Mucosa of descending colon (tissue), 3 donors: ENCODE results near the gene ABCA2. TPM values are rescaled to one million over a fixed set of nuclear protein-coding genes. Genes with fewer than 3 reads are reported as not detected.
A peak's percentile ranks its signal among the peaks of the same experiment; 100 is the strongest.

Source experiments
- ATAC-seq: fragments of 200-7000 bp; cut with Tn5 transposase; one replicate; pipeline ENCODE4 v1.9.1; 2020; ENCODE audit warnings: mild to moderate bottlenecking, moderate library complexity
- DNase-seq, 3 donors: peaks; one replicate each; pipeline ENCODE4 v3.0.0-alpha.2; 2020
- H3K36me3 ChIP-seq: fragments of 200-600 bp; one replicate; pipeline ENCODE4 v1.8.0; 2021; ENCODE audit warnings: low read depth, mild to moderate bottlenecking
- H3K4me1 ChIP-seq: fragments of 200-600 bp; one replicate; pipeline ENCODE4 v1.8.0; 2021; ENCODE audit warnings: low read depth, mild to moderate bottlenecking
- H3K4me3 ChIP-seq: fragments of 200-600 bp; one replicate; pipeline ENCODE4 v1.8.0; 2021; ENCODE audit warnings: mild to moderate bottlenecking
- H3K9me3 ChIP-seq: fragments of 200-600 bp; one replicate; pipeline ENCODE4 v1.8.0; 2021; ENCODE audit warnings: mild to moderate bottlenecking
- intact Hi-C, 2 donors: fragments of 100-400 bp; cut with DNase I in 1 of 2; cut with micrococcal nuclease in 1 of 2; formaldehyde crosslinking; loops; one replicate each; pipeline versions ENCODE4 v1.11.0 to v1.11.1; 2022; cut with DNase I, micrococcal nuclease
- total RNA-seq, 3 donors: library from RNA; stranded (reverse); fragmentation: NEBNext Ultra II Directional in 2 of 3; extraction: Animal tissue kit (Norgen Biotek cat#: 25700) in 2 of 3; gene quantifications; one replicate each; pipeline versions ENCODE4 v1.2.1 to v1.2.4, GENCODE V29; 2021 to 2023
- TF ChIP-seq, protein P1 (sequence below): fragments of 200-600 bp; IDR thresholded peaks from one replicate; pipeline ENCODE4 v1.8.0; 2022; ENCODE audit warnings: antibody characterized with exemption, mild to moderate bottlenecking
- donor health status: DM: no; HTN: no; CAD: no; lungs with moderate emphysema.
- donor health status: DM: no; HTN: no; CAD: no.
- donor health status: DM: no; HTN: yes; CAD: no.

Gene ABCA2
- total RNA-seq, 3 donors from 2014 or later: 20.1 to 77.2 (median 48.0) TPM

DNA sequence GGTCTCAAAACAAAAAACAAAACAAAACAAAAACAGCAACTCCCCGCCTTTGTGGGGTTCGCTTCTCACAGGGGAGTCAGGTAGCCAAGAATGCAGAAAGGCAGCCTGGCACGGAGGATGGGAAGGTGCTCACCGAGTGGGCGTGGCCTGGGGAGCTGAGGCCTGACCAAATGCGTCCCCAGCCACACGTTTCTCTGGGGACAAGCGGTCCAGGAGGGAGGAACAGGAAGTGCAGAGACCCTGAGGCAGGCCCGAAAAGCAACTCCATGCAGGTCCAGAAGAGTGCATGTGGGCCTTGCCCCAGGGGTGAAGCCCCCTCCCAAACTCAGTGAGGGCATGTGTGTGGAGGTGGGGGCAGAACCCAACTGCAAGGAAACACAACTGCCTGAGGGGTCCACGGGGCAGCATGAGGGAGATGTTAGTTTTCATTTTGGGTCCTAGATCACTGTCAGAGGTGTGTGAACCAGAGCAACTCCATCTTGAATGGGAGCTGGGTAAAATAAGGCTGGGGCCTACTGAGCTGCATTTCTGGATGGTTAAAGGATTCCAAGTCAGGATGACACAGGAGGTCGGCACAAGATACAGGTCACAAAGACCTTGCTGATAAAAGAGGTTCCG, 46.7 kb upstream of the ABCA2 start:
- Histone ChIP-seq H3K4me3 (no peak overlapping the region), H3K9me3 (no peaks in the 10 kb centered on the region), H3K36me3 (no peaks in the 10 kb centered on the region), H3K4me1 (peaks cover 29% of the 10 kb centered on the region)
- DNase-seq (peak in 1 of 3 donors; percentile 61), ATAC-seq (no peak)
- TF ChIP-seq, protein P1, sequence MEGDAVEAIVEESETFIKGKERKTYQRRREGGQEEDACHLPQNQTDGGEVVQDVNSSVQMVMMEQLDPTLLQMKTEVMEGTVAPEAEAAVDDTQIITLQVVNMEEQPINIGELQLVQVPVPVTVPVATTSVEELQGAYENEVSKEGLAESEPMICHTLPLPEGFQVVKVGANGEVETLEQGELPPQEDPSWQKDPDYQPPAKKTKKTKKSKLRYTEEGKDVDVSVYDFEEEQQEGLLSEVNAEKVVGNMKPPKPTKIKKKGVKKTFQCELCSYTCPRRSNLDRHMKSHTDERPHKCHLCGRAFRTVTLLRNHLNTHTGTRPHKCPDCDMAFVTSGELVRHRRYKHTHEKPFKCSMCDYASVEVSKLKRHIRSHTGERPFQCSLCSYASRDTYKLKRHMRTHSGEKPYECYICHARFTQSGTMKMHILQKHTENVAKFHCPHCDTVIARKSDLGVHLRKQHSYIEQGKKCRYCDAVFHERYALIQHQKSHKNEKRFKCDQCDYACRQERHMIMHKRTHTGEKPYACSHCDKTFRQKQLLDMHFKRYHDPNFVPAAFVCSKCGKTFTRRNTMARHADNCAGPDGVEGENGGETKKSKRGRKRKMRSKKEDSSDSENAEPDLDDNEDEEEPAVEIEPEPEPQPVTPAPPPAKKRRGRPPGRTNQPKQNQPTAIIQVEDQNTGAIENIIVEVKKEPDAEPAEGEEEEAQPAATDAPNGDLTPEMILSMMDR: no peak
- intact Hi-C loops: no loop called here

DNA sequence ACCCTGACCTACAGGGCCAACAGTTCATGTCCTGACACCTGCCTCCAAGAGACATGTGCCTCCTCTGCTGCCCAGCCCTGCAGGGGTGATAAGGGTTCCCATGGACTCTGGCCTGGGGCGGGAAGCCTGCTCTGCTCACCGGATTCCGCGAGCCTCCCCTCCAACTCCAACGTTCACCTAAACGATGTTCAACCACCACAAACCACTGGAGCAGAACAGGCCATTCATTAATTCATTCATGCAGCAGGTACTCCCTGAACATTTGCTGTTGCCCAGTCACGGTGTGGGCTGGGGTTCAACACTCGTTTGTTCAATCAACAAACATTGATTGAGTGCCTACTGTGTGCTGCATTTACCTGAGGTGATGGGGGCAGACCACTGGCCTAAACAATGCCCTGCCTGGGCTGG, 46.0 kb upstream of the ABCA2 start:
- H3K9me3 ChIP-seq: no peaks in the 10 kb centered on the region
- TF ChIP-seq, protein P1: no peak
- peaks cover 33% of the 10 kb centered on the region for H3K4me1 ChIP-seq
- intact Hi-C loops: no loop called here
- no peaks in the 10 kb centered on the region for H3K36me3 ChIP-seq
- H3K4me3 ChIP-seq: no peak overlapping the region
- ATAC-seq (no peak), DNase-seq (peak in 2 of 3 donors; percentile 52 to 59)

DNA sequence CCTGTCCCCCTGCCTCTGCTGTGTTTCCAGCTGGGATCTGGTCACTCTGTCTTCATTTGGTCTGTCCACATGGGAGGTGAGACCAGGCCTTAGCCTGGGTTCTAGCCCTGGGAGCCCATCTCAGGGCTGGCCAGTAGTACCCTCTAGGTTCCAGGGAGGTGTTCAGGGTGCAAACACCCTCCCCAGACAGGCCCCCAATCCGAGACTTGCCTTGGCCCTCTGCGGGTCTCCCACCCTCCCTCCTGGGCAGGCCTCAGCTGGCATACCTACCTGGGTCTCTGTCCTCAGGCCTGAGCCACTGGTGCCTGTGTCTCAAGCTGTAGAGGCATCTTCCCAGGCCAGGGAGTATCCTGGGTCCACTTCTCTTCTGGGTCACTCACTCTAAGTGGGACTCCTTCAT, 43.2 kb upstream of the ABCA2 start:
- DNase-seq (peak in 2 of 3 donors; percentile 39 to 45), ATAC-seq (no peak)
- H3K36me3 ChIP-seq: no peaks in the 10 kb centered on the region
- TF ChIP-seq, protein P1: no peak
- intact Hi-C loops: no loop called here
- no peaks in the 10 kb centered on the region for H3K9me3 ChIP-seq
- H3K4me3 ChIP-seq: no peak overlapping the region
- H3K4me1 ChIP-seq: peaks cover 31% of the 10 kb centered on the region

DNA sequence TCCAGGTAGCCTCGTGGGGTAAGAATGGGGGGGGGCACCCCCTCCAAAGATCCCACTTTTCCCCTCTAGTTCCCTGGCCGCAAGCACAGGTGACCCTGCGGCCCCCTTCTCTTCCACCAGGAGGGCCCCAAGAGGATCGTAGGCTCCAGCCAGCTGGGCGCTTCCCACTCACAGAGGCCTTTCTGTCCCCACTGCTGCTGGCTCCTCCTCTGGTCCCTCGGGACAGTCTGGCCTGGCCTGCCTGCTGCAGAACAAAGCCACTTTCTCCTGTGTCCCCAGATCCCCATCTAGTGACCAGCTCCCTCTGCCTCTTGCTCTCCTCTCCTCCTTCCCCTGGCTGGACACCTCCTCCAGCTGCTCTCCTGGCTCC, 42.9 kb upstream of the ABCA2 start:
- DNase-seq: no peak
- Histone ChIP-seq H3K36me3 (no peaks in the 10 kb centered on the region), H3K9me3 (no peaks in the 10 kb centered on the region), H3K4me1 (peaks cover 31% of the 10 kb centered on the region), H3K4me3 (no peak overlapping the region)
- TF ChIP-seq, protein P1: no peak
- ATAC-seq: peak; percentile 6
- intact Hi-C loops: no loop called here

DNA sequence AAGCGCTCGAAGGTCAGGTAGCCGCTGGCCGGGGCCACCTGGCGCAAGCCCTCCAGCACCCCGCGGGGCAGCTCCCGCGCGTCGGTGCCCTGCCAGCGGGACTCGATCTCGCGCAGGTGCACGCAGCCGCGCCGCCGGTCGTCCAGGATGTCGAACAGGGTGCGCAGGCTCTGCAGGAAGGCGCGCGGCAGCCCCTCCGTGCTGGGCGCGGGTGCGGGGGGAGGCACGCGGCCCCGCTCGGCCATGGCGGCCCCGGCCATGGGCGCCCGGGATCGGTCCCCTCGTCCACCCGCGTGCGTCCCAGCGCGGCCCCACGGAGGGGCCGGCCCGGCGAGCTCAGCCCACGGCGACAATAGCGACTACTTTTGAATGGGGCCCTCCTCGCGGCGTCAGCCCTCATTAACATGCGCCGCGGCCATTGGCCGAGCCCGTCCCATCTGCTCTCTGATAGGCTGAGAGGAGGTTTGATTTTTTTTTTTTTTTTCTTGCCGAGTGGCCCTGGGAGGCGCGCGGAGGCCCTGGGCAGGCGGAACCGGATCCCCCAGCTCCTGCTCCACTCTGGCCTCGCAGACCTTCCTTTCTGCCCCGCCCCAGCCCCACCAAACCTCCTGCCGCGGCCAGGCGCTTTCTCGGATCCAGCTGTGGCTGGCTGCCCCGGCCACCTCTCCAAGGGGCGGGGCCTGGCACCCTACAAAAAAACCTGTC, 42.3 kb upstream of the ABCA2 start, which contains the start of gene SAPCD2:
SAPCD2 (minus strand) TSS at position 357 of the 705 bp plus-strand sequence; CDS start at position 260, 97 bp downstream.
- H3K4me3 ChIP-seq: peak within 1 kb of the TSS; percentile 14
- H3K4me1 ChIP-seq: peaks cover 31% of the 10 kb centered on the region
- ATAC-seq (peak; percentile 89), DNase-seq (peak; percentile 87 to 94 (median 89))
- TF ChIP-seq, protein P1: no peak
- H3K9me3 ChIP-seq: no peaks in the 10 kb centered on the region
- intact Hi-C loops: no loop called here
- no peaks in the 10 kb centered on the region for H3K36me3 ChIP-seq
